GM21423 (cell line): ENCODE results near the gene NFE2L1.
"Not testable (repeated sequence)": the region's sequence is repeated elsewhere in the genome, so short reads cannot be mapped to it uniquely, and the experiment has no call there.

Experiments used
- ATAC-seq: cut with Tn5 transposase; IDR thresholded peaks from one replicate; pipeline ENCODE4 v1.9.1; 2021; ENCODE audit warnings: mild to moderate bottlenecking, moderate library complexity; ENCODE audit not compliant: unreplicated experiment

The NFE2L1 gene, protein sequence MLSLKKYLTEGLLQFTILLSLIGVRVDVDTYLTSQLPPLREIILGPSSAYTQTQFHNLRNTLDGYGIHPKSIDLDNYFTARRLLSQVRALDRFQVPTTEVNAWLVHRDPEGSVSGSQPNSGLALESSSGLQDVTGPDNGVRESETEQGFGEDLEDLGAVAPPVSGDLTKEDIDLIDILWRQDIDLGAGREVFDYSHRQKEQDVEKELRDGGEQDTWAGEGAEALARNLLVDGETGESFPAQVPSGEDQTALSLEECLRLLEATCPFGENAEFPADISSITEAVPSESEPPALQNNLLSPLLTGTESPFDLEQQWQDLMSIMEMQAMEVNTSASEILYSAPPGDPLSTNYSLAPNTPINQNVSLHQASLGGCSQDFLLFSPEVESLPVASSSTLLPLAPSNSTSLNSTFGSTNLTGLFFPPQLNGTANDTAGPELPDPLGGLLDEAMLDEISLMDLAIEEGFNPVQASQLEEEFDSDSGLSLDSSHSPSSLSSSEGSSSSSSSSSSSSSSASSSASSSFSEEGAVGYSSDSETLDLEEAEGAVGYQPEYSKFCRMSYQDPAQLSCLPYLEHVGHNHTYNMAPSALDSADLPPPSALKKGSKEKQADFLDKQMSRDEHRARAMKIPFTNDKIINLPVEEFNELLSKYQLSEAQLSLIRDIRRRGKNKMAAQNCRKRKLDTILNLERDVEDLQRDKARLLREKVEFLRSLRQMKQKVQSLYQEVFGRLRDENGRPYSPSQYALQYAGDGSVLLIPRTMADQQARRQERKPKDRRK

DNA sequence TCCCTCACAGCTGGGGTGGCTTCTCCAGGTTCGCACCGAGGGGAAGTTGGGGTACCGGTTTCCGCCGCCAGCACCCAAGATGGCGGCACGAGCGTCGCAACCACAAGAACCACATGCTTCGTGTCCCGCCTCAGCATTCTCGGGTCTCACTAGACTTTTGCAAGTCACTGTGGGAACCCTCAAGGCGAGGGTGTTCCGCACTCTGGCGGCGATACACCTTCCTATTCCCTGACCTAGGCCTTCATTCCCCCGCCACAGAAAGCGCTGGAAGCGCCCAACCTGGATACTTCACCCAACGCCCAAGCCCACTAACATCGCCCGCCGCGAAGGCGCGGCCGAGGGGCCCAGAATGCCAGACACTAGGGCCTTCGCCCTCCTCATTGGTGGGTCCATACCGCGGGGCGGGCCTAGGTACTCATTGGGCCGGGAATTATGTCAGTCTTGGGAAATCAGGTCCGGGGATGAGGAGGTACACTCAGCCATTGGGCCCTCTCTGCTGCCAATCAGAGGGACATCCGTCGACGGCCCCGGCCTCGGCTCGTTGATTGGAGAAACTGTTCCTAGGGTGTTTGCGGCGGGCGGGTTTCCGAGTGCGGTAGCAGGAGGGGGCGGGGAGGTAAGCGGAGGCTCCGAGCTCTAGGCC lies at the start of gene NFE2L1:
NFE2L1 (plus strand) TSS at position 619 of the 643 bp plus-strand sequence. CDS start 2,760 bp downstream, outside the sequence.
- ATAC-seq = peak; percentile 90

DNA sequence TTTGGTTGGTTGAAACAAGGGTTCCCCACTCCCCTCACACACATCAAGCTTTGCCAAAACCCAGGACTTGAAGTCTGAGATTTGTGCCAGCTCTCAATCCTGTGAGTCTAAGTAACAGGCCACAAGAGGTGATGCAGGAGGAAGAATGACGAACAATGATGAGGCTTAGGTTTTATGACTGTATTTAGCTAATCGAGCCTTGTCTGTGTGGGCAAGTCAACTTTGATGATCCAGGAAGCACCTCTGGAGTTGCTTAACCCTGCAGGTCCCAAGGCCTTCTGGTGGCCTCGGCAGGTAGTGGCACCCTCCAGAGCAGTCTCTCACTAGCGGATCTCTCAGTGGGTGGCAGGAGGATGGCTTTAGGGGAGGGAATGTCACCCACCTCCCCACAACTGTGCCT lies 48.6 kb upstream of the NFE2L1 start:
- ATAC-seq = no peak

DNA sequence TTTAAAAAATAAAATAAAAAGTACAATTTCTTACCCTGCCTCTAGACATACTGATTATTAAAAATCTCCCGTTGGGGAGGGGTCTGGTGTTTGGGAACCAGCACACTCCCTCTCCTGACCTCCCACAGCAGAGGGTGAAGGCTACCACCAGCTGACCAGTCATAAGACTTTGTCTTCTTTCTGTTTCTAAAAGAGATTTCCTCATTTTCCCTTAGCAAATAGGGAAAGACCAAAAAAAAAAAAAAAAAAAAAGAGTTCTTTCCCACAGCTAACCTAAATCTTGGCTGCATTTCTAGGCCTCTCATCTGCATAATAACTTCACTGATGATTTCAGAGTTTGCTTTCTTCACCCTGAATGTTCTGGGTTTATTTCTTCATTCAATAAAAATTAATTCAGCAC lies 47.0 kb upstream of the NFE2L1 start:
- ATAC-seq = no peak

DNA sequence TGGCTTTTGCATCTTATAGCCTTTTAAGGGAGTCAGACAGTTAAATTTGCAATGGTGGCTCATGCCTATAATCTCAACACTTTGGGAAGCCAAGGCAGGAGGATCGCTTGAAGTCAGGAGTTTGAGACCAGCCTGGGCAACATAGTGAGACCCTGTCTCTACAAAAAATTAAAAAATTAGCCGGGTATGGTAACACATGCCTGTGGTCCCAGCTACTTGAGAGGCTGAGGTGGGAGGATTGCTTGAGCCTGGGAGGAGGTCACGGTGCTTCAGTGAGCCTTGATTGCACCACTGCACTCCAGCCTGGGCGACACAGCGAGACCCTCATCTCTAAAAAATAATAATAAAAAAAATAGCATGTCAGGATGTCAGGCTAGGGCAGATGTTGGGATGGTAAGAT lies 46.5 kb upstream of the NFE2L1 start:
- not testable (repeated sequence) for ATAC-seq

DNA sequence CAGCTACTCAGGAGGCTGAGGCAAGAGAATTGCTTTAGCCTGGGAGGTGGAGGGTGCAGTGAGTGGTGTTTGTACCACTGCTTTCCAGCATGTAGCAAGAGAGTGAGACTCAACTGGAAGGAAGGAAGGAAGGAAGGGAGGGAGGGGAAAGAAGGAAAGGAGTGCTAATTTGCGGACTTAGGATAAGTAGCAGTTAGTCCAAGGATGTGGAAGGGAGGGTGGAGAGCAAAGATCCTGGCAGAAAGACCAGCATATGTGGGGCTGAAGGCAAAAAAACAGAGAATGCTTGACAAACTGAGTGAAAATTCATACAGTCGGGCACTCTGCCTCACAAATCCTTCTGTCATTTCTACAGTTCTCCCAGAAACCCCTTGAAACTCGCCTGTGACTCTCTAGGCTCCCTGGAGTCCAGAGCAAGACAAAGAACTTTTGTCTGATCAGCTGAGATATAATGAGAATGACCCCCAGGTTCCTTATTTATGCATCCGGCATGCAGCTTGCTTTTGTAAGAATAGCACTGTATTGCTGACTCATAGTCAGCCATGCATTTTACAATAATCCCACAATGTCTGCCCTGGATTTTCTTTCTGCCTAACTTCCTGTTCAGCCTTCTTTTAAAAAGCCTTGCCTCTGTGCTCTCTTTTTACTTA lies 45.8 kb upstream of the NFE2L1 start:
- peak; percentile 64 for ATAC-seq

DNA sequence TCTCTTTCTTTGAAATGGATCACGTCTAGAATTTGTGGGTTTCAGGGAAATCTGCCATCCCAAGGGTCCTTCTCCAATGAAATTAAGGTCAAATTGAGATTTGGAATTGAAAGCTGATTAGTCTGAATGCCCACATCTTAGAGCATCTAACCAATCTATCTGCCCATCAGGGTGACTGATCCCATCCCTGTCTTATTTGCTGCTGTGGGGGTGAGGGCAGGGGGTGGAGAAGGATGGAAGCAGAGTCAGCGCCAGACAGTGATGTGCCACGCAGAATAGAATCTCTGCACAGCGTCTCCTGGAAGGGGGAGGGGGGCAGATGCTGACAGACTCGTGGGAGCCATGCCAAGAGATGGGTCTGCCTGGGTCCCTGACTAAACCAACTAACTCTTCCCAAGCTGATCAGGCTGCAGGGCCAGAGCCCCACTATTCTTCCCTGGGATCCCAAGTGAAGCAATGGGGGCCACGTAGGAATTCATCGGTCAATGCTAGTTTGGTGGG lies 45.2 kb upstream of the NFE2L1 start:
- ATAC-seq = no peak

DNA sequence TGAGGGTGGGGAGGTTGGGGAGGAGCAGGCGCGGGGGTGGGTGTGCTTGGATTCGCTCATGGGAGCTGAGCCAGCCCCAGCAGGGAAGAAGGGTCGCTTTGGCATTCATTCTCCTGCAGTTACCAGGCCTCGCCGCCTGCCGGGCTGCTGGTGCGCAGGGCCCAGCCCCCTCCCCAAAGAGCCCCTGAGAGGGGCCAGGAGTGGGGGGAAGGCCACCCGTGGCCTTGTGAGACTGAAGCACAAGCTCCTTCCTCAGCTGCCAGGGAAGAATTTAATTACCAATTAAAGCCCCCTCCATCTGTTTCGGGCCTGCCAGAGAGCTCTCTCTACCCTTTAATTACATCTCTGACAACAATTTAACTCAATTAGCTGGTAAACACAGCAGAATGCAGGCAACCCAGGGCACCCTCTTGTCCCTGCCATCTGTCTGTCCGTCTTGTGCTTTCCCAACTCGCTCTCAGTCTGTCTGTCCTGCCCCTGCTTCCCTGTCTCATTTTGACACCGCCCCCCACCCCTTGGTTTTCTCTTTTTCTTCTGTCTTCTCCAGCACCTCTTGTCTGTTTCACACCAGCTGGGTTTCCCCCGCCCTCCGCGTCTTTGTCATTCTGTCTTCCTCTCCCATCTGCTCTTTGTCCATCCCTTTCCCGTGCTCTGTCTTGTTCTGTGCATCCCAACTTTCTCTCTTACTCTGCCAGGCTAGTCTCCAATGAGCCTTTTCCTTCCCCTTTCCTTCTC lies 44.6 kb upstream of the NFE2L1 start:
- ATAC-seq = no peak

DNA sequence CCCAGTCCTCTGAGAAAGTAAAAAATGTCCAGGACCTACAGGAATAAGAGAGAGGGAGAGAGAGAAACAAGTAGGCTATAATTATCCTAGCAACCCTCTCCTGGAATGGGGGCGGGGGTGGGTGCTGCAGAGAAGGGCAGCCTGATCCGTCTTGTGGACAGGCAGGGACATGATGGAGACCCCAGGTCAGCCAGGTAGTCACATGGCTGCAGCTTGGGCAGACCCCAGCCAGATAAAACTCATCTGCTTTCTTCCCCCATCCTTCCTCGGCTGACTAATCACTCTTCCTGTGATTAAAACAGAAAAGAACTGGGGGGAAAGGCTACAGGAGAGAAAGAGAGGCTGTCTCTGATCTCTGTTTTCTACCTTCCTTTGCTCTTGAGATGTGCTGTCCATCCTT lies 43.2 kb upstream of the NFE2L1 start:
- ATAC-seq = no peak

DNA sequence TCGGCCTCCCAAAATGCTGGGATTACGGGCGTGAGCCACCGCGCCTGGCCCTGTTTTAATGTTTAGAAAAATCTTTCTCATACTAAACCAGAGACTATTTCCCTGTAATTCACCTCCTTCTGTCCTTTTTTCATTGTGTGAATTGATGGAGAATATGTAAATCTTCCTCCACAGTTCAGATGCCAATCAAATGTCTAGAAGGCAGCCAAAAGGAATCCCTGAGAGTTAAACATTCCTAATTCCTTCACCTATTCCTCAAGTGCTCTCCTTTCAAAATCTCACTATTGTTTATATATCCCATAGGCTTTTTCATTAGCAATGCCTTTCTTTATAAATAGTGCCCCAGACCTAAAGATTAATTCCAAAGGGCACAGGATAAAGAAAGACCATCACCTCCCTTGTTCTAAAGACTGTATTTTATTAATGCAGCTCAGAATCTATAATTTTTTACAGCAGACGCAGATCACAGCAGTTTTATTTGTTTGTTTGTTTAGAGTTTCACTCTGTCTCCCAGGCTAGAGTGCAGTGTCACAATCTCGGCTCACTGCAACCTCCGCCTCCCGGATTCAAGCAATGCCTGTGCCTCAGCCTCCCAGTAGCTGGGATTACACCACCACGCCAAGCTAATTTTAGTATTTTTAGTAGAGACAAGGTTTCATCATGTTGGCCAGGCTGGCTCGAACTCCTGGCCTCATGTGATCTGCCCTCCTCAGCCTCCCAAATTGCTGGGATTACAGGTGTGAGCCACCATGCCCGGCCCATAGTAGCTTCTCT lies 41.0 kb upstream of the NFE2L1 start:
- no peak for ATAC-seq

DNA sequence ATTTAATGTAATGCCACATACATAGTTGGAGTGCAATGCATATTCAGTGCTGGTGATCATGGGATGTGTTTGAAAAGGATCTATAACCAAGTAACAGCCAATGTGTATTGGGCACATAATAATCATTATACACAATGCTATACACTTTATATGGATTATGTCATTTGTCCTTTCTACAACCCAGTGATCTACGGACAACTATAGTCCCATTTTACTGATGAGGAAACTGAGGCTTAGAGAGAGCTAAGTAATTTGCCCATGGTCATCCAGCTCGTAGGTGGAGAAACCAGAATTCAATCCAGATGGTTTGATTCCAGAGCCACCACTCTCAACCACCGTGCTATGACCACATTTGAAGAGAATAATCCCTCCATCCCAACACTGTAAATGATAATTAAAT lies 38.0 kb upstream of the NFE2L1 start:
- ATAC-seq = no peak

DNA sequence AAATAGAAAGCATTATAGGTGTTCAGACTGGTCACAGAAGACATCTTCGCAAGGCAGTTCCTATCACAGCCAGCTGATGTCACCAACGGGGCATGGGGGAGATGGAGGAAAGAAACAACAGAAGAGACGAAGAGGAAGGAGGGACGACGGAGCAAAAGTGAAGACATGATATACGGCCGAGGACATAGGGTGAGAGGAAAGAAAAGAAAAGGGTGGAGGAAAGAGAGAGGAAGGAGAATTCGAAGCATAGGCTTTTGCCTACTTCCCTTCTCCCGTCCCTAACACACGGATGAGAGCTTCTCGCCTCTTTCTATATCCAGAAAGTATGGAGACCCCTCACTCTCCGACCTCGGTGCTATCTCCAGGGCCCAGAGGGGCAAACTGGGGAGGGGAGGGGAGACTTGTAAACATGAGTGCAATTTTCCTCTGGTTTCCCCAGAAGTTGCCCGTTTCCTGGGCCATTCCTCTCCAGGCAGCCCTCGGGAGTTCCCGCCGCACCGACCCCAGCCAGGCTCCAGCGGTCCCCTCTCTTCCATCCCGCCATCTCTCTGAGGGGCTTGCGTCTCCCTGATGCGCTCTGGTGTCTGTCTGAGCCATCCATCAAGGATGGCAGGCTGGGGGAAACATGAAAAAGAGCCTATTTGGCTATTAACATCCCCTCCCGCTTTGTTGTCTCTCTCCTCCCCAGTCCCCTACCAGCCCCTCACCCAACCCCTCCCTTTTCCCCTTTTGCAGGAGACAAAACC lies 36.6 kb upstream of the NFE2L1 start:
- ATAC-seq = no peak

DNA sequence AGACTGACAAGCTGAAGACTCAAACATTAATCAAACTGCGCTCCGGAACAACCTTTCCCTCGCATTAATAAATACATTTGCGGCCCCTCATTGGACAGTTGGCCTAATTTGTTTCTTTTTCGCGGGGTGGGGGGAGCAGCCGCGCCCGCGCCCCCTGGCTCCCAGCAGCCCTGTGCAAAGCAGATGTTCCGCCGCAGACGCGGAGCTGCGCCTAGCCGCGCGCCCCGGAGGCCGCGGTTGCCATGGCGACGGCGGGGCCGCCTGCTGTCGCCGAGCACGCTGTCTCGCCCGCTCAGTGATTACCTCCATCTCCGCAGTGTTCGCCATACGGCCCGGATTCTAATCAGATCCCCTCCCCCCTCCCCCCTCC lies 36.0 kb upstream of the NFE2L1 start:
- ATAC-seq = no peak

DNA sequence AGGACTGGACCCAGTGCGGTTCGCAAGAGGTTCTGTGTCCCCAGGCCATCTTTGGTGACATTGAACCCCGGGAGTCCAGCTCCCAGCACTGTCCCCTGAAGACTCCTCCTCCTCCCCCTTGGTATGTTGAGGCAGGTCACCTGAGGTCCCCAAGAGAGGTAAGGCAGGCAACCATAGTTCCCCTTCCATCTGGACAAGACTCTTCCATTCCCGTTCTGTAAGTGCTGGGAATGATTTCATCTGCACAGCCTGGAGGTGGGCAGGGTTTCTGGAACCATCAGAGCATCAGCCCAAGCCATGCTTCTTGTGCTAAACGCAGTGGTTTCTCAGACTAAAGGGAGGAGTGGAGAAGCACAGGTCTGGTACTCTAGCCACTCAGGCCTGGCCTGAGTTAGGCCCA lies 35.5 kb upstream of the NFE2L1 start:
- ATAC-seq = no peak

DNA sequence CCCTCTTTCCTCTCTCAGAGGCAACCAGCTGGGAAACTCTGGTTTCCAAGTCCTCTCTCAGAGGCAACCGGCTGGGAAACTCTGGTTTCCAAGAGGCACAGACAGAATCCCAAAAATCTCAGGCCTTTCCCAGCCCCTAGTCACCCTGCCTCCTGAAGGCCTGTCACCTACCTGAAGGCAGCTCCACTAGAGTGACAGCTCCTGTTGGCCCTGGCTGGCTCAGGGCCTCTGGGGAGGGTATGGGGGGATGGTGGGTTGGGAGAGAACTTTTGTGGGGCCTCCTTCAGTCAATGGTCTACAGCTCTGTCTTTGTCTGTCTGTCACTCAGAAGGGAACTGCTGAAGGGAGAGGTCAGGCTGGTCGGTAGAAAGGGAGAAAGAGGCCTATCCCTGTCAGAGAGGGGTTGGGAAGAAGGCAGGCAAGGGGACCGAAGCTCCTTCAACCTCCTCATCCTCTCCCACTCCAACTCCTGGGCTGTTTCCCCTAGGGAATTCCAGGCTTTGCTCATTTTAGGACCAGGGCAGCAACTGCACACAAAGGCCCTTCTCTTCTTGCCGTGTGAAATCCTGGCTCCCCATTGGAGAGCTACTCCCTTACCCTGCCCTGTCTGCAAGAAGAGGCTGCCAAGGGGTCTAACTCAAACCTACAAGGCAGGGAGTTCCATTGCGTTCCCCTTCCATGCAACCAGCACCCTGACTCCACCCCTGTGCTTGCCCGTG lies 34.1 kb upstream of the NFE2L1 start:
- no peak for ATAC-seq

DNA sequence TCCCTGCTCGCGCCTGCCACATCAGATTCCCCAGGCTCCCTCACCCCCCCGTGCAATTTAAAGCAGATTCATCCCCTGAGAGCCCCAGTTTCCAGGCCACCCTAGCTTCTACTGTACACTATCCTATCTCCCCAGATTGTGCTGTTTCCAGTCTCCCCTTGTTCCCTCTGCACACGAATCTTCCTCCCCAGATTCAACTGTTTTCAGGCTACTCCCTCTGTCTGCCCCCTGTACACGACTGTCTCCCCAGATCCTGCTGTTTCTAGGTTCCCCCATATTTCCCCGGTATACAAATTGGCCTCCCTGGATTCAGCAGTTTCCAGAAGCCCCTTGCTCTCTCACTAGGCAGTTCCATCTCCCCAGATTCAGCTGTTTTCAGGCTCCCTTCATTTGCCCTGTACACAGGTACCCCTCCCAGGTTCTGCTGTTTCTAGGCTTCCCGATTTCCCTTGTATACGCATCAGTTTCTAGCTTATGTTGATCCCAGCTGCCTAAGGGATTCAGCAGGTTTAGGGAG lies 33.5 kb upstream of the NFE2L1 start:
- no peak for ATAC-seq

DNA sequence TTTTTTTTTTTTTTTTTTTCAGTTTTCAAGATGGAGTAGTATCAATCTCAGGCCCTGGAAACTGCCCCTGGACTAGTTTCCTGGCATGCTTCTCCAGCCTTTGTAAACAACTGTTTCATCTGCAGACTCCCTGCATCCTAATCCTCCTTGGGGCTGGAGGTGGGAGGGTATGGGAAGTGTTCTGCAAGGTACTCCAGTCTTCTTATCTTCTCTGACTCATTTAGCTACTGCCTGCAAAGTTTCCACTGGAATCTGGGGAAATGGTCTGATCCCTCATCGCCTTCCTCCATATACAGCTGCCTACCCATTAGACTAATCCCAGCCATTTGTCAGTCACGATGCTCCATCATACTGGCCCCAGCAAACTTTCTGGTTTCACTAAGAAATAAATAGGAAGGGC lies 32.0 kb upstream of the NFE2L1 start:
- no peak for ATAC-seq

DNA sequence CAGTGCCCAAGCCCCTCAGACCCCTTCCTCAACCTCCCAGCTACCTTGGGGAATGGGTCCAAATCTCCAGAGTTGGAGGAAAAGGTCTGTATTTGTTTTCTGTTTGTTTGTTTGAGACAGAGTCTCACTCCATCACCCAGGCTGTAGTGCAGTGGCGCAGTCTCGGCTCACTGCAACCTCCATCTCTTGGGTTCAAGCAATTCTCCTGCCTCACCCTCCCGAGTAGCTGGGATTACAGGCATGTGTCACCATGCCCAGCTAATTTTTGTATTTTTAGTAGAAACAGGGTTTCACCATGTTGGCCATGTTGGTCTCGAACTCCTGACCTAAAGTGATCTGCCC lies 30.4 kb upstream of the NFE2L1 start:
- not testable (repeated sequence) for ATAC-seq

DNA sequence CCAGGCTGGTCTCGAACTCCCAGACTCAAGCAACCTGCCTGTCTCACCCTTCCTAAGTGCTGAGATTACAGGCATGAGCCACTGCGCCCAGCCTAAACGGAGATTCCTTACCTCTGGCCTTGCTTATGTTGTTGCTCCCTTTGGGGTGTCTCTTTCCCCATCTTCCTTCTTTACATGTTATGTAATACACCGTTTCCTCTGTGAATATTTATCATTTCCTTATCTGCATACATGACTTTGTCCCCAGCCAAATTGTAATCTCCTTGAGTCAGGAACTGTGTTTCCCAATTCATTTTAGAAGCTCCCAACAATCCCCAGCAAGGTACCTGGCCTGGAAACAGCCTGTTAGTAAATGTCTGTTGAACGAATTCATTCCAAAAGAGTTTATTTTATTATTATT lies 26.2 kb upstream of the NFE2L1 start:
- ATAC-seq = no peak
